ENCODE data around the gene GPC5. TPM values are rescaled to one million over a fixed set of nuclear protein-coding genes. Genes with fewer than 3 reads are reported as not detected.

GPC5 gene
- total and polyA plus RNA-seq, 9 of the 15 experiments (the other 6 are each of a cell fraction or from before 2014, with no cell fraction given) = 0.18 to 0.27 TPM; not detected in 7

GRCh38 chr13:92592757-92593156 lies 1194.3 kb downstream of the GPC5 start:
- intact Hi-C loops (cut with micrococcal nuclease) = no loop called here
- H4K20me1 ChIP-seq (replicated peaks; ENCODE audit: control insufficient read depth, insufficient read depth, low read length) = no peaks in the 10 kb centered on the region
- H3K4me3 ChIP-seq = no peak overlapping the region
- no peak overlapping the region for H2AFZ ChIP-seq (ENCODE audit: low read depth, low read length)
- no peak overlapping the region for H3K9ac ChIP-seq (ENCODE audit: insufficient read depth in 1 of 2, low read depth in 2 of 2, low read length in 2 of 2)
- H3K36me3 ChIP-seq (ENCODE audit: control insufficient read depth, insufficient read depth, low read length) = no peaks in the 10 kb centered on the region
- BruUV-seq (replicated peaks) = no TSS peak
- no peaks in the 10 kb centered on the region for H3K9me1 ChIP-seq (ENCODE audit: control insufficient read depth, insufficient read depth, low read length)
- H3K9me3 ChIP-seq (replicated peaks; ENCODE audit: control insufficient read depth, insufficient read depth, low read depth, low read length) = peaks cover 8% of the 10 kb centered on the region; the same call in 1 of the 2 replicates
- POLR2A ChIA-PET = interaction anchor here (0.6 kb wide), 1 partner anchor 23 kb away, joined by 3 read pairs; no protein-coding TSS in a partner anchor
- in situ Hi-C loops (cut with MboI) = no loop called here
- H3K4me1 ChIP-seq (replicated peaks in 1 of 2; ENCODE audit: control insufficient read depth in 2 of 2, insufficient read depth in 2 of 2, low read length in 2 of 2) = no peaks in the 10 kb centered on the region
- H3K27me3 ChIP-seq (ENCODE audit: control insufficient read depth in 2 of 2, insufficient read depth in 2 of 2, low read length in 2 of 2) = no peaks in the 10 kb centered on the region
- ATAC-seq = no peak
- H3K79me2 ChIP-seq (ENCODE audit: control insufficient read depth, insufficient read depth, low read length) = no peaks in the 10 kb centered on the region
- 2% methylated on average over 7 of the region's 7 CpGs for WGBS (ENCODE audit: insufficient coverage, low coverage, missing lambda C conversion rate)
- CTCF ChIA-PET (ENCODE audit: low intra/inter-chr PET ratio) = no interaction called here
- no peak overlapping the region for H3K27ac ChIP-seq (ENCODE audit: extremely low read depth, low read depth, low read length)
- no peak for FAIRE-seq
- no peak overlapping the region for H3K4me2 ChIP-seq (ENCODE audit: insufficient read depth, low read length)
- DNase-seq (ENCODE audit: extremely low read depth in 1 of 4, low spot score in 3 of 4) = no peak
- TF ChIP-seq CBX3 (IDR thresholded peaks at IDR 0.05; ENCODE audit: borderline replicate concordance in 1 of 2, low read length in 2 of 2) (peak in 1 of 2 experiments; percentile 79; a peak in 1 of 3 replicates), KLF6 (CRISPR knock-in tag; IDR thresholded peaks at IDR 0.05; ENCODE audit: borderline replicate concordance) (no peak), PURB (CRISPR knock-in tag; IDR thresholded peaks at IDR 0.05; ENCODE audit: low read depth) (no peak), HDAC6 (IDR thresholded peaks at IDR 0.05; ENCODE audit: low read depth, low read length) (0 out of 2 replicates have a peak, but pooled peaks have one; percentile 17), NRF1 (conservative IDR thresholded peaks at IDR 0.05 in 1 of 2, IDR thresholded peaks at IDR 0.05 in 1 of 2) (no peak), ZNF184 (CRISPR knock-in tag; IDR thresholded peaks at IDR 0.05) (peak; percentile 18; the same call in 1 of the 2 replicates), BRCA1 (IDR thresholded peaks at IDR 0.05) (no peak), BRCA1 (CRISPR knock-in tag; IDR thresholded peaks at IDR 0.05) (no peak), CREB5 (CRISPR knock-in tag; IDR thresholded peaks at IDR 0.05) (no peak), TFAP4 (CRISPR knock-in tag; IDR thresholded peaks at IDR 0.05; ENCODE audit: borderline replicate concordance) (no peak), RAD21 (CRISPR knock-in tag; conservative IDR thresholded peaks at IDR 0.05 in 1 of 2, IDR thresholded peaks at IDR 0.05 in 1 of 2) (no peak), TAF7 (tag; IDR thresholded peaks at IDR 0.05) (no peak), BACH1 (tag; IDR thresholded peaks at IDR 0.05) (no peak)
- TF ChIP-seq, protein P1, sequence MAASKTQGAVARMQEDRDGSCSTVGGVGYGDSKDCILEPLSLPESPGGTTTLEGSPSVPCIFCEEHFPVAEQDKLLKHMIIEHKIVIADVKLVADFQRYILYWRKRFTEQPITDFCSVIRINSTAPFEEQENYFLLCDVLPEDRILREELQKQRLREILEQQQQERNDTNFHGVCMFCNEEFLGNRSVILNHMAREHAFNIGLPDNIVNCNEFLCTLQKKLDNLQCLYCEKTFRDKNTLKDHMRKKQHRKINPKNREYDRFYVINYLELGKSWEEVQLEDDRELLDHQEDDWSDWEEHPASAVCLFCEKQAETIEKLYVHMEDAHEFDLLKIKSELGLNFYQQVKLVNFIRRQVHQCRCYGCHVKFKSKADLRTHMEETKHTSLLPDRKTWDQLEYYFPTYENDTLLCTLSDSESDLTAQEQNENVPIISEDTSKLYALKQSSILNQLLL (CRISPR knock-in tag; IDR thresholded peaks at IDR 0.05; ENCODE audit: borderline replicate concordance) = 0 out of 2 replicates have a peak, but pooled peaks have one; percentile 38
- TF ChIP-seq, protein P2, sequence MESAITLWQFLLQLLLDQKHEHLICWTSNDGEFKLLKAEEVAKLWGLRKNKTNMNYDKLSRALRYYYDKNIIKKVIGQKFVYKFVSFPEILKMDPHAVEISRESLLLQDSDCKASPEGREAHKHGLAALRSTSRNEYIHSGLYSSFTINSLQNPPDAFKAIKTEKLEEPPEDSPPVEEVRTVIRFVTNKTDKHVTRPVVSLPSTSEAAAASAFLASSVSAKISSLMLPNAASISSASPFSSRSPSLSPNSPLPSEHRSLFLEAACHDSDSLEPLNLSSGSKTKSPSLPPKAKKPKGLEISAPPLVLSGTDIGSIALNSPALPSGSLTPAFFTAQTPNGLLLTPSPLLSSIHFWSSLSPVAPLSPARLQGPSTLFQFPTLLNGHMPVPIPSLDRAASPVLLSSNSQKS (CRISPR knock-in tag; IDR thresholded peaks at IDR 0.05) = no peak
- TF ChIP-seq, protein P3, sequence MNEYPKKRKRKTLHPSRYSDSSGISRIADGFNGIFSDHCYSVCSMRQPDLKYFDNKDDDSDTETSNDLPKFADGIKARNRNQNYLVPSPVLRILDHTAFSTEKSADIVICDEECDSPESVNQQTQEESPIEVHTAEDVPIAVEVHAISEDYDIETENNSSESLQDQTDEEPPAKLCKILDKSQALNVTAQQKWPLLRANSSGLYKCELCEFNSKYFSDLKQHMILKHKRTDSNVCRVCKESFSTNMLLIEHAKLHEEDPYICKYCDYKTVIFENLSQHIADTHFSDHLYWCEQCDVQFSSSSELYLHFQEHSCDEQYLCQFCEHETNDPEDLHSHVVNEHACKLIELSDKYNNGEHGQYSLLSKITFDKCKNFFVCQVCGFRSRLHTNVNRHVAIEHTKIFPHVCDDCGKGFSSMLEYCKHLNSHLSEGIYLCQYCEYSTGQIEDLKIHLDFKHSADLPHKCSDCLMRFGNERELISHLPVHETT (CRISPR knock-in tag; conservative IDR thresholded peaks at IDR 0.05 in 1 of 2, IDR thresholded peaks at IDR 0.05 in 1 of 2) = 0 out of 4 replicates have a peak, but pooled peaks of 1 of the 2 experiments have one; percentile 70
